DND-41 (cell line): ENCODE results near the gene WNT9A.

Experiments used
- EZH2 ChIP-seq: IDR thresholded peaks from 3 replicates; pipeline ENCODE4 v1.6.1; 2012; ENCODE audit warnings: borderline replicate concordance, low read depth, mild to moderate bottlenecking, moderate library complexity, low read length, inconsistent platforms; ENCODE audit not compliant: severe bottlenecking
- TF ChIP-seq, protein P1 (sequence below): IDR thresholded peaks from 2 replicates; pipeline ENCODE4 v1.5.1; 2012; ENCODE audit warnings: borderline replicate concordance, low read length, moderate library complexity, mild to moderate bottlenecking; ENCODE audit not compliant: poor library complexity, severe bottlenecking; ENCODE audit errors: extremely low read depth

DNA sequence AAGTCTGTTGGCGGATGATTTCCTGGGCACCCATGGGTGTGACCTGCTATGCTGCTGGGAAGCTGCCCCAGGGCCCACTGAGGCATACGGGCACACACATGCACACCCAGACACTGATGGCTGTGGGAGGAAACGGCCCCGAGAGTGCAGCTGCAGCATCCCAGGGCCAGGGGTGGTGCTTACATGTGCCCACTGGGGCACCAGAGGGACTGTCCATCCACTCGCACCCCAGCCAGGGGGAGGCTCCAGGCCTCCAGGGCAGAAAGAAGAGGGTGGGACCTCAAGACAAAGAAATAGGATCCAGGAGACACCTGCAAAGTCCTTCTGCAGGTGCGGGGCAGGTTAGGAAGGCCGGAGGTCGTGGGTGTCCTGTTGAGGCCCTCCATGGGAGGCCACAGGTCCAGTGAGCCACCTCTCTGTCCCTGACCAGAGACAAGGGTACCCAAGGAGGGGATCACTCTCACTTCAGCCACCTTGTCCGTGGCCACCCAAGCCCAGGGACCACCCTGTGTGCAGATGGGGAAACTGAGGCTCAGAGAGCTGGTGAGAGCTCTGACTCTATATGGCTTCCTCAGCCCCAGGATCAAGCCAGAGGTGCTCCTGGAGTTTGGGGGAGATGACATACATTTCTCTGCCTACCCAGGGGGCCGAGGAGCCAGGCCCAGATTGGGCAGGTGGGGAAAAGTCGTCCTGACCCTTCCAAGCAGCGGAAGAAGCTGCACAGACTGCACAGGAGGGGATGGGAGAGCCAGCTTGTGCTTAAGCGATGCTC is 57.1 kb downstream of the WNT9A start:
- TF ChIP-seq EZH2, result no peak
- TF ChIP-seq, protein P1, sequence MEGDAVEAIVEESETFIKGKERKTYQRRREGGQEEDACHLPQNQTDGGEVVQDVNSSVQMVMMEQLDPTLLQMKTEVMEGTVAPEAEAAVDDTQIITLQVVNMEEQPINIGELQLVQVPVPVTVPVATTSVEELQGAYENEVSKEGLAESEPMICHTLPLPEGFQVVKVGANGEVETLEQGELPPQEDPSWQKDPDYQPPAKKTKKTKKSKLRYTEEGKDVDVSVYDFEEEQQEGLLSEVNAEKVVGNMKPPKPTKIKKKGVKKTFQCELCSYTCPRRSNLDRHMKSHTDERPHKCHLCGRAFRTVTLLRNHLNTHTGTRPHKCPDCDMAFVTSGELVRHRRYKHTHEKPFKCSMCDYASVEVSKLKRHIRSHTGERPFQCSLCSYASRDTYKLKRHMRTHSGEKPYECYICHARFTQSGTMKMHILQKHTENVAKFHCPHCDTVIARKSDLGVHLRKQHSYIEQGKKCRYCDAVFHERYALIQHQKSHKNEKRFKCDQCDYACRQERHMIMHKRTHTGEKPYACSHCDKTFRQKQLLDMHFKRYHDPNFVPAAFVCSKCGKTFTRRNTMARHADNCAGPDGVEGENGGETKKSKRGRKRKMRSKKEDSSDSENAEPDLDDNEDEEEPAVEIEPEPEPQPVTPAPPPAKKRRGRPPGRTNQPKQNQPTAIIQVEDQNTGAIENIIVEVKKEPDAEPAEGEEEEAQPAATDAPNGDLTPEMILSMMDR, result no peak
